Dermis blood vessel endothelial cell (primary cell): ENCODE data around the gene JCAD. TPM values are rescaled to one million over a fixed set of nuclear protein-coding genes. Genes with fewer than 3 reads are reported as not detected.
"Not testable (repeated sequence)": the region's sequence is repeated elsewhere in the genome, so short reads cannot be mapped to it uniquely, and the experiment has no call there.

ENCODE experiments used
- DNase-seq: peaks from one replicate; pipeline ENCODE4 v3.0.0; 2010
- total RNA-seq: library from RNA; depleted of rRNA; stranded (reverse); fragments of >200 nt; gene quantifications from 2 replicates; pipeline ENCODE4 v1.2.3, GENCODE V29; 2014

The JCAD gene
- total RNA-seq, 1 donor from 2014 or later = 74.7 TPM

DNA sequence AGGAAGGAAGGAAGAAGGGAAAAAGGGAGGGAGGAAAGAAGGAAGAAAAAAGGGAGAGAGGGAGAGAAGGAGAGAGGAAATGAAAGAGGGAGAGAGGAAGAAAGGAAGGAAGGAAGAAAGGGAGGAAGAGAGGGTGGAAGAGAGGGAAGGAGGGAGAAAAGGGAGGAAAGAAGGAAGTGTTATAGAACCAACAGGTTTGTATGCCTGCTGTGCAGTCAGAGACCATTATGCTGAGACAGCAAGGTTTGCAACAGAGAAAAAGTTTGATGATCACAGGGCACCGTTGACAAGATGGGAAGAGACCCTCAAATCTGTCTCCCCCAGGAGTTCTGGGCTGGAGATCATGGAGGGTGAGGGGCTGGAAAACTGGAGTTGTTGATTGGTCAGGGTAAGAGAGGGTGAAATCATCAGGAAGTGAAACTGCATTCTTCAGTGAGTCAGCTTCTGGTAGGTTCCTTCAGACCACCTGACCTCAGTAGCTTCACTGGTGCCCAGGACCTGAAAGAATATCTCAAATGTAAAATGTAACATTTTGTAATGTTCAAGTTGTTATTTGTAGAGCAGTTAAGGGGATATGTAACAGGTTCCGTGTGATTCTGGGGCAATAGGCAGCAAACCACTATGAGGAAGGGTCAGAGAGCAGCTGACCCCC, 76.3 kb downstream of the JCAD start:
- DNase-seq = no peak

DNA sequence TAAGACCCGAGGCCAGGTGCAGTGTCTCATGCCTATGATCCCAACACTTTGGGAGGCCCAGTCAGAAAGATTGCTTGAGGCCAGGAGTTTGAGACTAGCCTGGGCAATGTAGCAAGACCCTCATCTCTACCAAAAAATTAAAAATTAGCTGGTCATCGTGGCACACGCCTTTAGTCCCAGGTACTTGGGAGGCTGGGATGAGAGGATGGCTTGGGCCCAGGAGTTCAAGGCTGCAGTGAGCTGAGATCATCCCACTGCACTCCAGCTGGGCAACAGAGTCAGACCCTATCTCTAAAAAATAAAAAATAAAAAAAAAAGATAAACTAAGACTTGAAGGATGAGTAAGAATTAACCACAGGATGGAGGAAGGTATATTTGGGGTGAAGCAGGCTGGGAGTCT, 77.9 kb downstream of the JCAD start:
- DNase-seq = no peak

DNA sequence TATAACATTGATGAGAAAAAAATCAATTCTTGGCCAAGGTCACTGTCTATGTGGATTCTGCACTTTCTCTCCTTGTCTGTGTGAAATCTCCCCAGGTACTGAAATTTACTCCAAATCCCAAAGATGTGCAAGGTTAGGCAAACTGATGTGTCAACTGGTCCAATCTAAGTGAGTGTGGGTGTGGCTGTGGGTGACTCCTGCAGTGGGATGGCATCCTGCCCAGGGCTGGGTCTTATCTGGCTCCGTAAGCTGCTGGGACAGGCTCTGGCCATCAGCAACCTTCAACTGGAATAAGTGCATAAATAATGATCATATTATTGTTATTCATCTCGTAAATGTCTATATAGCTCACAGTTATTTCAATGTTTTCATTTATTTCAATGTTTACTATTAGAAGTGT, 79.3 kb downstream of the JCAD start:
- no peak for DNase-seq

DNA sequence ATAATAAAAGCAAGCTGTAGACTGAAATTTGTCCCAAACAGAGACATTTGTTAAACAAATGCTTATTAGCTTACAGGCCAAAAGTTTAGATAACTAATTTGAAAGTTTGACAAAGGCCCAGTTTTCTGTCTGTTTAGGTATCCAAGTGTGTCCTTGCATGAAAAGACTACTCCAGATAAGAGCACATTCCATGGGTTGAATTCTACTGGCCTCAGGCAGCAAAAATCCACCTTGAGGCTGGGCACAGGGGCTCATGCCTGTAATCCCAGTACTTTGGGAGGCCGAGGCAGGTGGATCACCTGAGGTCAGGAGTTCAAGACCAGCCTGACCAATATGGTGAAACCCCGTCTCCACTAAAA, 80.0 kb downstream of the JCAD start:
- DNase-seq = not testable (repeated sequence)

DNA sequence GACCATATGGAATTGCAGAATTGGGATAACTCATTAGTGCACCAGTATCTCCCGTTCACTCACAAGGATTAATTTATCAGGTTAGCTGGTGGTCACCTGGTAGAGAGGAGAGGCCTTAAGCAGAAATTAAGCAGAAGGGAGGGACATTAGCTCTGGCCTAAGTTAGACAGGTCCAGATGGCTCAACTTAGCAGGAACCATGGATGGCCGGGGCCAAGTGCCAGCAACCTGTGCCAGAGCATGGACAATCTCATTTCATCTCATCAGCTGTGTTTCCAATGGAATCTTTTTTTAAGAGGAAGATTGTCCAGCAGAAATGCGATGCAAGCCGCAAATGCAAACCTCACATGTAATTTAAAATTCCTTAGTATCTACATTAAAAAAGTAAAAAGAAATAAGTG, 82.2 kb downstream of the JCAD start:
- DNase-seq = no peak

DNA sequence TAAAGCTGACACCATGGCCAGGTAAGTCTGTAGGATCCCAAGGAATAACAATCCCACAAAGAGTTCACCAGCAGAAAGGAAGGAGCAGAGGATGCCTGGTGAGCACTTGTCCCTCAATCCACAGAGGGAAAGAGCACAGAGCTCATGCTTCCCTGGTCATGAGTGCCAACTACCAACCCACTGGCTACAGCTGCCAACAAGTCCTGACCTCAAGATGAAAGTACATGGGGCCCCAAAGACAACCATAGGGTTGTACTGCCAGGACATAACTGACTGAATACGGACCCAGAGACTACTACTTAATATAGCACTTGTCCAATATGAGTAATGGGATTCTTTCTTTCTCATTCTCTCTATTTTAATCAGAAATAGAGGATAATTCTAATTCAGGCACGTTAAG, 83.3 kb downstream of the JCAD start:
- DNase-seq = no peak

DNA sequence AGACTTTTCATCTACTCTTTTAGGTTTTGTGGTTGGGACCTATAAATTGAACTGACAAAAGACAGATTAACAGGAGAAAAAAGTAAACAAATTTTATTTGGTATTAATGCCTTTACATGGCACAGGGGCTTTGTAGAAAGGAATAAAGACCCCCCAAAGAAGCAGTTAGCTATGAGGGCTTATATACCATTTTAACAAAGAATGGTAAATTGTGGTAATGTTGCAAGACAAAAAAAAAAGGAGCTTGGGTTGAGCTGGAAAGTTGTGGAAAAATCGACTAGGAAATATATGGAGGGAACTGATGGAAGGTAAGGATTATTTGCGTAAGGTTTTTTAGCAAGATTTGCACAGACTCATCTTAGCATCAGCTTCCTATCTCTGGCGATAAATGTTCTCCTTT, 84.6 kb downstream of the JCAD start:
- no peak for DNase-seq

DNA sequence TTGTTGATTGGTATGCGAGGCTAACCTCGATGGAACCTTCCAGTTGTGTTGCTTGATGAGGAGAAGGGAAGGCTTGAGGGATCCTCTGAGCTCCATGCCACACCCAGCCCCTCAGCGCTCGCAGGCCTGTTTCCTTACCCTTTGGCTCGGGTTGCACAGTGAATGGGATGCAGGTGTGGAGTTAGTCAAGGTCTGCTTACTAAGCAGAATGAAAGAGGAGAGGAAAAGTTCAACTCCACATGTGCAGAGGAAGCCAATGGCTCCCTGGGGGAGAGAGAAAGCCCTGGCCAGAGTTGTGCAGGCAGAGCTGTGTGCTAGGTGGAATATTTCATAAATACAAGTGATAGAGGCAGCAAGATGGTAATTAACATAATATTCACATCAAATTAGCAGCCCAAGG, 85.5 kb downstream of the JCAD start:
- no peak for DNase-seq

DNA sequence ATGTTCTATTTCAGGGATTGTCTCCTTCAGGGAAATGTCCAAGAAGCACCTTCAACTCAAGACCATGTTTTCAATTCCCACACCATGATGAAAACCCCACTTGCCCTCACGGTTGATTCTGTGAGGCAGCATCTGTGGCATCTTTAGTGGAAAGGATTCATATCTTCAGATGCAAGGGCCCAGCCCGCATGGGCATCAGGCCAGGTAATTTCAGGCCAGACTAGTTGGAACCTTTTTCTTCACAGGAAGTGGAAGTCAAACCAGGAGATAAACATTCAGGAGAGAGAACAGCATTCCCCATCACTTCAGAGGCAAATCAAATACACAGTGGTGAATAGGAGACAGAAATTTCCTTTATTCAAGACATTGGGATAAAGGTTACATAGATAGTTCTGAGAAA, 88.8 kb downstream of the JCAD start:
- no peak for DNase-seq

DNA sequence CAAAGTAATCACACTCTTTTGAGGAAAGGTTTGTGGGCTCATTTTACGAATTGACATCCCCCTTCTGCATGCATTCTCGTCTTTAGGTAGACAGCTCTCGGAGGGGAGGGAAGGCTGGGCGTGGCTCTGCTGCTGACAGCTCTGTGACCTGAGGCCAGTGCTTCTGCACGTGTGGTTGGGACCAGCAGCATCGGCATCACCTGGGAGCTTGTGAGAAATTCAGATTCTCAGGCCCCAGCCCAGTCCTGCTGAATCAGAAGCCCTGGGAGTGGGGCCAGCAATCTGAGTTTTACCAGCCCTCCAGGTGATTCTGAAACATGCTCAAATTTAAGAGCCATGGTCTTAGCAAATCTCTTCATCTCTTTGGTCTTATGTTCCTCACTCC, 89.4 kb downstream of the JCAD start:
- DNase-seq = no peak

DNA sequence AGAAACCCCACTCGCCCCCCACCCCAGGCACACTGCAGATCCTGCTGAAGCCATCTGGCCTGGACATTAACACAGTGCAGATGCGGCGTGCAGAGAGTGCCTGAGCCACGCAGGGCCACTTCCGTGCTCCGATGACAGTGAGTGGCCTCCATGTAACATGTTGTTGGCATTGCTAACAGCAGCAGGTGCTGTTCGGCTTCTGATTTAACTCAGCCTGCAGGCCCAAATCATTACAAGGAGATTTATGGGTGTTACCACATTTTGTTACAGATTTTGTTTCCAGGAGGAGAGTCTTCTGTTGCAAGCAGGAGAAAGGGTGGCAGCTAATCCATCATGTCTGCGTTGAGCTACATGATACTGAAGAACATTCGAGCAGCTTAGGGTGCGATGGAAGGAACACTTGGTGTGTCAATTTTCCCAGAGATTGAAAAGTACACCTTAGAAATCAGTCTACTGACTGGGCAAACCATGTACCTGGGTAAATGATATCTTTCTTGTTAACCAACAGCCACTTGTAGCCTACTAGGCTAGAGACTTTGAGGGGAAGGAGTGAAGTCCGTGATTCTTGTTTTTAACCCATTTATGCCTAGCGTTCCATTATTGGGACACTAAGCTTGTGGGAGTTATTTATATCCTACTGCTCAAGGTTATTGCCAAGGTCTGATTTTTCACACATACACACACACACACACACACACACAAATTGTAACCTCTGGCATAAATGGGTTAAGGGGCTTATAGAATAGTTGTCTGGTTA, 90.0 kb downstream of the JCAD start:
- DNase-seq = no peak

DNA sequence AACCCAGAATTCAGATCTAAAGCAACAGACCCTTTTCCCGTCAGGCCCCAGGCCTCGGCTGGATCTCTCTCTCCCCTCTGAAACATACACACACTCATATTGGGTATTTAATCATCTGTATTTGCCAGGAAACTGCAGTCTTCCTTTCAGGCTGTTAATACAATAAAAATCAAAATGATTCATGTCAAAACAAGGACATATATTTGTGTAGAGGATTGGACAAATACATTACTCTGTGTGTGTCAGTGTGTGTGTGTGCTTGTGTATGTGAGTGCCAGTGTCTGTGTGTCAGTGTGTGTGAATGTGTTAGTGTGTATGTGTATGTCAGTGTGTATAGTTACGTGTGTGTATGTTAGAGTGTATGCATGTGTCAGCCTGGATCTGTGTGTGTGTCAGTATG, 90.8 kb downstream of the JCAD start:
- DNase-seq = peak; percentile 69

DNA sequence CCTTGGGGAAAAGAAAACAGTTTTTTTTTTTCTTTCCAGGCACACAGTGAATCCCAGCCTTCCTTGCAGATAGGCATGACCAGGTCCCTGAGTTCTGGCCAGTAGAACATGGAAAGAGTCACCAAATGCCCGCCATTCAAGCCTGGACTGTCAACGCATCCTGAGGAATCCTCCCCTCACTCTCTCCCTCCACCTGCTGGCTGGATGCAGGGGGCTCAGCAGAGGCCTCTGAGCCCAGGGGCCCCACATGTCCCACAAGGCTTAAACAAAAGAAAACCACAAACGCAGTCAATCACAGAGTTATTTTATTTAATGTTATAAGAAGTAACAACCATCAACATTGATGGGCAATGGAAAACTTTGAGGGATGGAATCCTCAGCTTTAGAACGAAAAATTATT, 93.1 kb downstream of the JCAD start:
- DNase-seq = no peak
